Stimulated activated CD4-positive, alpha-beta T cell treated with anti-CD3 and anti-CD28 coated beads, Interleukin-1b, Interleukin-23, amount 100 ng/mL, for 24 hours (primary cell): Measurements from ENCODE around the gene CD1E.
"Not testable (repeated sequence)": the region's sequence is repeated elsewhere in the genome, so short reads cannot be mapped to it uniquely, and the experiment has no call there.

Experiments
- DNase-seq, 4 experiments: peaks; one replicate each; pipeline ENCODE4 v3.0.0-alpha.2; 2020; ENCODE audit warnings: low read depth in 4 of 4, low spot score in 1 of 4

Gene CD1E

DNA sequence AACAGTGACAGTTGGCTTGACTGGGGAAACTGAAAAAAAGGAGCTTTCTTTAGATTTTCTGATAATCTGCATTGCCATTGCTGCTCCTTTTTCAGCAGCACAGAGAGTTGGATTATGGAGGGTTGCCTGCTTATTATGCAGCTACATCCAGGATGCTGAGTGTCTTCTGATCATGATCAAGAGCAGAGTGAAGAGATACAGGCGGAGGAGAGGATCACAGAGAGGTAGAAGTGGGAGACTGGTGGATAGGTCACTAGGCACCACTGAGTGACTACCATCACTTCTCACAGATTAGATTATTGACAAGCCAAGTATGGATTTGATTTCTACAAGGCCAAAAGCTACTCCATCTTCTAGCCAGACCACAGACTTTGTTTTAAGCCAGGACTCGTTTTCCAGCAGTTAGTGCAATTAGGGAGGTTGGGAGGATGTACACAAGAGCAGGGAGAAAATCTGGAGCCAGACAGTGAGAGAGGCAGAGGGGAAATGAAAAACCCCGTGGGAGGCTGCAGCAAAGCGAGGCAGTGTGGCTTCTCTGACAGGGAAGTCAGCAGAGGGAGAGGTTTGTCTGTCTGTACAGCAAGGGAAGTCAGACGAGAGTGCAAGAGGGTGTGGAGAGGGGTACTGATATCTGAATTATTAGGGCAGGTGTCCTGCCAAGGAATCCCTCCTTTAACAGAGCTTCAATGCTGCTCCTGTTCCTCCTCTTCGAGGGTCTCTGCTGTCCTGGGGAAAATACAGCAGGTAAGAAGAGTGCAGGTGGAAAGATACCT is at the start of gene CD1E:
TSS of gene CD1E (plus strand) at position 592 of the 773 bp plus-strand sequence. CDS start at position 687, 95 bp downstream.
- no peak for DNase-seq

- no peak for DNase-seq
Measured at GRCh38 chr1:158310623-158311022, 43.1 kb upstream of the CD1E start.

DNA sequence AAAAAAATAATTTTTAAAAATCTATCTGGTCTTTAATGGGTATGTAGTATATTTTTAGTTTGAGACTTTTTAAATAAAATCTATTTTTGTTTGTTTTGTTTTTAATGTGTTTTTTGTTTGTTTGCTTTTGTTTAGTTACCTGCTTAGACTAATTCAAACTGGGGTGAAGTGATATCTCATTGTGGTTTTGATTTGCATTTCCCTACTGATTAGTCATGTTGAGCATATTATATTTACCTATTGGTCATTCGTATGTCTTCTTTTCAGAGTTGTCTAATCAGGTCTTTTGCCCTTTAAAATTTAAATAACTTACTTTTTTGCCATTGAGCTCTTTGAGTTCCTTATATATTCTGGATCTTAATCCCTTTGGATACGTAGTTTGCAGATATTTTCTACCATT is 42.6 kb upstream of the CD1E start:
- DNase-seq = no peak

- DNase-seq = no peak
Measured at GRCh38 chr1:158323866-158324265, 29.8 kb upstream of the CD1E start.

GRCh38 chr1:158324395-158324794 is 29.3 kb upstream of the CD1E start:
- no peak for DNase-seq

- DNase-seq = no peak
Measured at GRCh38 chr1:158327481-158327880, 26.2 kb upstream of the CD1E start.

GRCh38 chr1:158328426-158328825 is 25.3 kb upstream of the CD1E start:
- DNase-seq = no peak

DNA sequence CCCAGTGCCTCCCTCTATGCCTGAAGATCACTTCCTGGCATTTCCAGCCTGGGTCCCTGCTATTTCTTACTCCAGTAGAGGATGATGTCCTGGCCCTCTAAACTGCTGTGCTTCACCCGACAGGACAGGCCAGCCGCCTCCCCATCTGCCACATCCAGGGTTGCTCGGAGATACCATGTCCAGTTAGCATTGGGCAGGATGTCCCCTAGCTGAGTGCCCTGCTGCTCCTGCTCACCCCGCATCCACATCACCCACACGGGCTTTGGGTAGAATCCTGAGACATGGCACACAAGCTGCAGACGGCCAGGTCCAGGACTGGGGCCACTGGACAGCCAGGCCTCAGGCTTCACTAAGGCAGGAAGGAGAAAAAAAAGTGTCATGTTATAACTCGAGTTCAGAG is 24.4 kb upstream of the CD1E start:
- DNase-seq = no peak

DNA sequence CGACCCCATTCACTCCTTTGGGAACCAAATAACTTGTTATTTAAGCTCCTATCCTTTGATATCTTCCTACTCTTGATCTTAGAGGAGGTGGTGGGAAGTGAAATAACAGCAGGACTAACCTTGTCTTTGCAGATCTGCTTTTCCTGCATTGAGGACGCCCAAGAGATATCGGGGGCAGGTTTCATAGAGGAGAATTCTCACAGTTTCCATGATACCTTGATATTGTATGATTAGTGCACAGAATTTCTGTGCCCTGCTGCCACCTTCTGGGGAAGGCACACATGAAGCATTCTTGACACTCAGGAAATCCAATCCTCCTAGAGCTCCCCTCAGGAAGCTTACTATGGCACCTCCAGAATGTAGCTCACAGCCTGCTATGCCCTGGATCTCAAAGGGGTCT is 24.0 kb upstream of the CD1E start:
- no peak for DNase-seq

DNA sequence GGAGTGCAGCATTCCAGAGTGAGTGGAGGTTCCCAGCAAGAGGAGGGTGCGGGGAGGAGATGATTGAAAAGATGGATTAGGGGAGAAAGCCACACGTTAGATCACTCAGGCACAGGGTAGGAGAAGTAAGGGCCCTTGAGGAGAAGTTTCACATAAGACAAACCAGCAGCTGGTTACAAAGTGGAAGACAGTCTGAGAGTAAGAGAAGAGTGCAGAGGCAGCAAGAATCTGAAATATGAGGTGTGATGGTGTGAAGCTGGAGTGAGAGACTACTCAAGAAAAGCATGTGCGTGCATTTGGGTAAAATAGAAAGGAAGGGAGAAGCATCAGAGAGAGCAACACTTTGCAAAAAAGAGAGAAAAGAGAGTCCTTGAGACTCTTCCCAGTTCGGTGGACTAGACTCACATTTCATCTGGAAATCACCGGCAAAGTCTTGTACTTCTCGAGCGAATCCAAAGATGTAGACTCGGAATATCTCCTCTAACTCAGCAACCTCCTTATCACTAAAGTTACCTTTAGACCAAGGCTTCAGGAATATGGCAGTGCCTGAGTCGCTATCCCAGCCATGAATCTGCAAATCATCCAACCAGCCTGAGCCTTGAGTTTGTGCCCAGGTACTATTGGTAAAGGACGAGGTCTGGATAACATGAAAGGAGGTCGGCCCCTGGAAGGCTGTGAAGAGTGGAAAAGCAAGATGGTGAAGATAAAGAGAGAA is 23.1 kb upstream of the CD1E start:
- no peak for DNase-seq

- DNase-seq = no peak
Measured at GRCh38 chr1:158331106-158331425, 22.6 kb upstream of the CD1E start.

DNA sequence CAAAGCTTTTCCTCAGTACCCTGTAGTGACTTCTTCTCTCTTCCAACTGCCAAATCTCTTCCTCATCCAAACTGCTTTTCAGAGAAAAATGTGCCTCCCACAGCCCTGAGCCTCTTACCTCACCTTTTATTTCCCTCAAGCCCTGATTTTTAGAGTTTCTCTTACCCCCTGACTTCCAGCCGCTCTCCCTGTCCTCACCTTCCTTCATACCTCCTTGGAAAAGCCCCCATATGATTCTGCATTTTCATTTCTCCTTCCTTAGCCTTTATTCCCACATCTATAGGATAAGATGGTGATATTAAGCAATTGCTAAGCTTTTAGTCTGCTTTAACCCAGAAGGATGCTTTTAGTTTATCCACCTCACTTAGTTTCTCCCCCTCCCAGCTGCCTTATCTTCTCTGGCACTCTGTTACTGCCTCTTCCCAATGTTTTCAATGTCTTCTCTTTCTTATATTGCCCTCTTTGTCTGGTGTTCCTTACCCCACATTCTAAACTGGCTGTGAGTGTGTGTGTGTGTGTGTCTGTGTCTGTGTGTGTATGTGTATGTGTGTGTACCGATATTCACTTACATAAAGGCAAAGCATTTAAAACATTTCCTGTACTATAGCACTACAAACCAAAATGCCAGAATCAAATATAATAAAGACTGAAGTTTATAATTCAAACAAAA is 22.1 kb upstream of the CD1E start, which contains the start of gene CD1B:
TSS of gene CD1B (minus strand) at position 51 of the 670 bp plus-strand sequence. CDS start 108 bp downstream, outside the sequence.
- DNase-seq = no peak

DNA sequence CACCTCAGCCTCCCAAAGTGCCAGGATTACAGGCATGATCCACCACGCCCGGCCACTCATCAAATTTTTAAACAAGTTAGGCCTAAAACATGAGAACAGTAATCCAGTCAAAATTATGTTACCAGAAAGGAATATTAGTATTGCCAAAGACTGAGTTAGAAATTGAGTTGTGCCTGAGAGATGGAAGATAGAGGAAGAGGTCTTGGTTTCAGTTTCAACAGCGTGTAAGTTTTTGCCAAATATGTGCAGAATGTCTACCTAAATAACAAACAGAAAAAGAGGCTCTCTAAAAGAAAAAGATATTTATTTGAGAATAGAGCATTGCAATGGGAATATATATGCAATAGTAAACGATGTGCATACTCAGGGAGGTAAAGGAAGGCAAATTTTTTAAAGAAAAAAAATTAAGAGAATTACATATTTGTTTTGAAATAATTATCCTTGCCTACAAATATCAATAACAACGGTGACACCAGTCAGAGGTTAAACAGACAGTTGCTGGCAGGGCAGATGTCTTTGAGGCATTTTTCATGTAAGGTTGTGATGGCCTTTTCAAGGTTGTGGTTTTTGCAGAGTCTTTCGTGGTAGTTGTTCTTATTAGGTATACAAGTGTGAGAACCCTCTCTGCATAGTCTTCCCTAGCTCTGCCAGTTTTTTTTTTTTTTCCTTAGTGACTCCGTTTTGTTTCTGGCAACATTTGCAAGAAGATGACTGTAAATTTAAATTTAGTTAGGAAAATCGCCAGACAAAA is 20.1 kb upstream of the CD1E start:
- no peak for DNase-seq

DNA sequence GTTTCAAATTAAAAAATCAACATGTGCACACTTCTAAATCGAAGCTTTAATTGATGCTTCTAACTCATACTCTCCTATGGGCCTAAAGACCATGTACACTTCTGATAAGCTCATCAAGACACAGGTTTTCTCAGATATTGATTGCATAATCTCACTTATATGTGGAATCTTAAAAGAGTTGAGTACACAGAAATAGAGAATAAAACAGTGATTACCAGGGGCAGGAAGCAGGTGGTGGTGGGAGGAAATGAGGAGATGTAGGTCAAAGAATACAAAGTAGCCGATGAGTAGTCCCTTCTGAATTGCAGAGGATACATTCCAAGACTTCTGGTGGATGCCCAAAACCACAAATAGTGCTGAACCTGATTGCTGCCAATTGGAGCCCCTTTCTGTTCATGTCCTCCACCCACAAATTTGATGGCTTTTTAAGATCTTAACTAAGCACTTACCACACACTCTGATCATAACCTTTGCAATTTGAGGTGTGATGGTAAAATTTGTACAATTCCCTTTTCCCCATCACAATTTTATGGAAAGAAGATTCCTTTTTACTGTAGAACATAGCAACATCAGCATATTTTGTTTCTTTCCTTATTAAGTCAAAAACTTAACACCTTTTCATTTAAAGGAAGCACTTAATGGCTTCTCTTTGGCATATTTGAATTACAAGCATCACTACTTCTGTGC is 19.0 kb upstream of the CD1E start:
- DNase-seq = no peak

DNA sequence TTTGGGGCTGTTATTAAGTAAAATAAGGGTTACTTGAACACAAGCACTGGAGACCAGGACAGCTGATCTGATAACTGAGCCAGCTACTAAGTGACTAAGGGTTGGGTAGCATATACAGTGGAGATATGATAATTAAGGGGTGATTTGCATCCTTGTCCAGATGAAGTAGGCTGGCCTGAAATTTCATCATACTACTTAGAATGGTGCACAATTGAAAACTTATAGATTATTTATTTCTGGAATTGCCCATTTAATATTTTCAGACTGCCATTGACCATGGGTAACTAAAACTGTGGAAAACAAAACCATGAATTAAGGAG is 18.5 kb upstream of the CD1E start:
- DNase-seq = no peak

- not testable (repeated sequence) for DNase-seq
Measured at GRCh38 chr1:158336413-158336812, 17.3 kb upstream of the CD1E start.

DNA sequence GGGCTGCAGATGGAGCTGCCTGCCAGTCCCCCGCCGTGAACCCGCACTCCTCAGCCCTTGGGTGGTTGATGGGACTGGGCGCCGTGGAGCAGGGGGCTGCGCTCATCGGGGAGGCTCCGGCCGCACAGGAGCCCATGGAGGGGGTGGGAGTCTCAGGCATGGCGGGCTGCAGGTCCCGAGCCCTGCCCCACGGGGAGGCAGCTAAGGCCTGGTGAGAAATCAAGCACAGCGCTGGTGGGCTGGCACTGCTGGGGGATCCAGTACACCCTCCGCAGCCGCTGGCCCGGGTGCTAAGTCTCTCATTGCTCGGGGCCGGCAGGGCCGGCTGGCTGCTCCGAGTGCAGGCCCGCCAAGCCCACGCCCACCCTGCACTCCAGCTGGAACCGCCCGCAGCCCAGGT is 4.7 kb upstream of the CD1E start:
- not testable (repeated sequence) for DNase-seq

DNA sequence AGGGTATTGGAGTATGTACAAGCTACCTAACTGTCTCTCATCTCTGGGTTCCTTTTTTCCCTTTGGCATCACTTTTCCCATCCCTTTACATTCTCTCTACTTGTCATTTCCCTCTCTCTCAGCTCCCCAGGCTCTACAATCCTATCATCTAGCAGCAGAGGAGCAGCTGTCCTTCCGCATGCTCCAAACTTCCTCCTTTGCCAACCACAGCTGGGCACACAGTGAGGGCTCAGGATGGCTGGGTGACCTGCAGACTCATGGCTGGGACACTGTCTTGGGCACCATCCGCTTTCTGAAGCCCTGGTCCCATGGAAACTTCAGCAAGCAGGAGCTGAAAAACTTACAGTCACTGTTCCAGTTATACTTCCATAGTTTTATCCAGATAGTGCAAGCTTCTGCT is 561 bp downstream of the CD1E start:
- no peak for DNase-seq

GRCh38 chr1:158355773-158356285 is 2.1 kb downstream of the CD1E start:
- DNase-seq = no peak

GRCh38 chr1:158356616-158357015 is 2.9 kb downstream of the CD1E start:
- no peak for DNase-seq

GRCh38 chr1:158357441-158357840 is 3.7 kb downstream of the CD1E start:
- no peak for DNase-seq
